HuH-7.5 (cell line): ENCODE results near the gene VTA1.
"Not testable (repeated sequence)": the region's sequence is repeated elsewhere in the genome, so short reads cannot be mapped to it uniquely, and the experiment has no call there.

Source experiments
- DNase-seq: peaks from one replicate; pipeline ENCODE4 v3.0.0; 2011; ENCODE audit warnings: low spot score

The VTA1 gene

DNA sequence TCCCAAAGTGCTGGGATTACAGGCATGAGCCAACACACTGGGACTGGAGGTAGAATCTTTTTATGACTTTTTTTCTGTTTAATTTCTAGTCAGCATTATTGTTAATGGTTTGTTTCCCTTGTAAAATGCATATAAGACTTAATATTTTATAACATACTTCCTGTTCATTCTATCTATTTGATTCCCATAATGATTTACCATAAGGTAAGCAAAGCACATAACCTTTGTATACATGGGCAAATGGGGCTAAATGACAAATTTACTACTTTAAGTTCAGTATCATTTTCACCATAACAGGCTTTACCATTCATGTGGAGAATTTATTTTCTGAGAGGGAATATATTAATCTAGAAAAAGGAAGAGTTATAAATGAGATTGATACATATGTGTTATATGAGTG is 24.3 kb downstream of the VTA1 start:
- DNase-seq = no peak

DNA sequence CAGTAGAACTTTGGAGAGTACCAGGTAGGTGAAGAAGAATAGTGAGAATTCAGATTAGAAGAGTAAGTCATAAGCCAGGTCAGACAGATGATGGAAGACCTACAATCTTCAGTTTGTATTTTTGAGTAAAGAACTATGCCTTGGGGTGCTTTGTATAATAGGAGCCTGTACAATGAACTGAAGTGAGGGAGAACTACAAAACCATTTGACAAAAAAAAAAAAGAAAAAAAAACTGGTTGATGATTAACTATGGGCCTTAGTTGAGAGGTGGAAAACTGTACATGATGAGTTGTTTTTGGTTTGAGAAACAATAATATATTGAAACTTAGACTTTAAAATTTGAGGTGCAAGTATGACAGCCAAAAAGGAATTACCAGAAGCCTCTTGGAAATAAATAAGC is 25.7 kb downstream of the VTA1 start:
- DNase-seq = no peak

DNA sequence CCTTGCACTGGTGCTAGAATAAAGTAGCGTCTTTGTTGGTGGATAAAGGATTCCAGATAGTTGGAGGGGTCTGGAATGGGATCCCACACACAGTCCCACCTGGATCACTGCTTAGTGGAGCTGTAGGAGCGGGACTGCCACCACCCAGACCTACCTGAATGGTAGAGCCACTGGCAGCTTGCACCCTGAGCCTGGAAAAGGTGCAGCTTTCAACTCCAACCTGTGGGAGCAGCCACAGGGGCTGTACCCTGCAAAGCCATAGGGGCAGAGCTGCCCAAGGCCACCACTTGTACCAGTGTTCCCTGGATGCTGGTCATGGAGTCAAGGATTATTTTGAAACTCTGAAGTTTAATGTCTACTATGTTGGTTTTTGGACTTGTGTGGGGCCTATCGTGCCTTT is 26.9 kb downstream of the VTA1 start:
- DNase-seq = no peak

- DNase-seq = no peak
These were observed 27.6 kb downstream of the VTA1 start for GRCh38 chr6:142174703-142175102.

GRCh38 chr6:142178129-142178528 is 31.1 kb downstream of the VTA1 start:
- DNase-seq = no peak

DNA sequence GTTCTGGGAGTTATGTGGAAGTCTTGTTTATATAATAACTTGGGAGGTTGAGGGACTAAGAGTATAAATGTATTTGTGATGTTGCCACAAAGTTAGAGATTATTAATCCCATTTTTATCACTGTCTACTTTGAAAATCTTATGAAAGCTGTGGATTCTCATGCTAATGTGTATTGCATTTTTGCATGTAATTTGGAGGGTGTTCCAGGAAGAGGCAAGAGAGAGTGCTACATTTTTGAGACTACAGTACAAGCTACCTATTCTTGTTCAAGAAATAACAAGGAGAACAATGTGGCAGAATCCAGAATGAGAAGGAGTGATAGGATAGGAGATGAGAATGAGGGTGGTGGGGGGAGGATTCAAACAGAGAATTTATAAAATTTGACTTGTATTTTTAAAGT is 34.9 kb downstream of the VTA1 start:
- DNase-seq = no peak

DNA sequence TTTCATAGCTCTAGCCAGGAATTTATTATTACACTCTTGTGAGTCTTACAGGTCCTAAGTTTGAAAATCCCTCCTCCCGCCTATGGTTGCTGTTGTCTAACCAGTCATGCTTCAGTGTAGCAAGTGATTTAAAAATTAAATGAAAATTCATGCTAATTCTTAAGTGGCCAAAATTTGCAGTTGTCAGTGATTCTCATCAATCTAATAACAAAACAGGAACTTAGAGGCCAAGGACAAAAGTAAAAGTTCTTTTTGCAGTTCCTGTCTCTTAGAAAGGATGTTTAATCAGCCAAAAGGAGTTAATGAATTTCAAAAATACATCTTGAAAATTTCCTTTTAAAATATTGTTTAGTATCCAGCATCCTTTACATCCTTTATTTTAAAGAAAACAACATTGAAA is 36.3 kb downstream of the VTA1 start:
- DNase-seq = no peak

DNA sequence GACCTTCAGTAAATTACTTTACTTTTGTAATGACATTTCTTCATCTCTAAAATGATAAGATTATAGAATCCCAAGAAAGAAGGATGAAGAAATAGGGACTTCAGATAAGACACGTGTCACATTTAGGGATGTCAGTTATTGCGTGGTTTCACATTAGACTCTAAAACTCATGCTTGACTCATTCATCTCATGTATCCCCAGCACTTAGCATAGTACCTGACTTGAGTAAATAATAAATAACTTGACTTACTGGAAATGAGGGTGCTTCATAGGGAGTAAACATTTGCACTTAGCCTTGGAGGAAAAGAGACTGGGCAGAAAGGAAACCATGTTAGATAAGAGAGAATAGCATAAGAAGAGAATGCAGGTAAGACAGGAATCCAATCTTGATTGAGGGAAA is 37.2 kb downstream of the VTA1 start:
- DNase-seq = no peak

- no peak for DNase-seq
These were observed 38.6 kb downstream of the VTA1 start for GRCh38 chr6:142185641-142186040.

DNA sequence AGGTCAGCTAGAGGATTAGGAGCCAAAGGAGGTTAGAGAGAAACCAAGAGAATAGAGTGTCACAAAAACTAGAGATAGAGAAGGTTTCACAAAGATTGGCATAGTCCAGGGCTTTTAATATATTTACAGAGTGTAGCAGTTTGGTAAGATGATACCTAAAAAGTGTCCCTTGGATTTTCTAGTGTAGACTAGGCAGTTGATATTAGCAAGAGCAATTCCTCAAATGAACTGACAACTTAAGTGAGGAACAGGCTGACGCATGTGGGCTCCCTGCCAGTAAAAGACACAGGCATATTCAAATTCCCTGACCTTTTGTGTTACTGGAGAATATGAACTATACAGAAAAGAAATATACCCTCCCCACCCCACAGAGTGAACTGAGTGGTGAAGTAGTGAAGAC is 40.1 kb downstream of the VTA1 start:
- no peak for DNase-seq

DNA sequence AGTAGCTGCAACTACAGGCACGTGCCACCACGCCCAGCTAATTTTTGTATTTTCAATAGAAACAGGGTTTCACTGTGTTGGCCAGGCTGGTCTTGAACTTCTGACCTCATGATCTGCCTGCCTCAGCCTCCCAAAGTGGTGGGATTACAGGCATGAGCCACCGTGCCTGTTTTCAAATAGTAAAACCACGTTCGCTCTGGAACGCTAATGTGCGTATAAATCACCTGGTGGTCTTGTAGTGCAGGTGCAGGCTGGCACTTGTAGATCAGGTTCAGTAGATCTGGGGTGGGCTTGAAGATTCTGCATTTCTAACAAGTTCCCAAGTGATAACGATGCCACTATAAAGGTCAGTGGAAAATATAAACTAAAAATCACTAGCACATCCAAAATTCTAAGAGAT is 41.3 kb downstream of the VTA1 start:
- DNase-seq = not testable (repeated sequence)

DNA sequence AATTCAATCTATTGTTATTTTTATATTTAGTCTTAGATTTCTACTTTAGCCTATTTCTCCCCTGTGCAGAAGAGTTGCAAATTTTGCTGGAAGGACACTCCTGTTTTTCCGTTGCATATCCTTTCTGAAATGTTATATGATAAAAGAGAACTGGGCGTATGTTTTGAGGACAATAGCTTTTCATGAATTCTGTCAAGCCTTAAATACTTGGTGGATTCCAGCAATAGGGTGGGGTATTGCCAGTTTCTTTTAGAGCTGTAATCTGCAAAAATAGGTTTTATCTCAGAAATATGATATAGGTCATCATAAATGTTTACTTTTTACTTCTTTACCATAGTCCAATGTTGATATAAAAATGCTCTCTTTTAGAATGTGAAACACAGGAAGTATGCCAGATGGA is 42.0 kb downstream of the VTA1 start:
- DNase-seq = no peak

- DNase-seq = no peak
These were observed 45.3 kb downstream of the VTA1 start for GRCh38 chr6:142192343-142192742.

GRCh38 chr6:142193621-142194020 is 46.6 kb downstream of the VTA1 start:
- DNase-seq = no peak

DNA sequence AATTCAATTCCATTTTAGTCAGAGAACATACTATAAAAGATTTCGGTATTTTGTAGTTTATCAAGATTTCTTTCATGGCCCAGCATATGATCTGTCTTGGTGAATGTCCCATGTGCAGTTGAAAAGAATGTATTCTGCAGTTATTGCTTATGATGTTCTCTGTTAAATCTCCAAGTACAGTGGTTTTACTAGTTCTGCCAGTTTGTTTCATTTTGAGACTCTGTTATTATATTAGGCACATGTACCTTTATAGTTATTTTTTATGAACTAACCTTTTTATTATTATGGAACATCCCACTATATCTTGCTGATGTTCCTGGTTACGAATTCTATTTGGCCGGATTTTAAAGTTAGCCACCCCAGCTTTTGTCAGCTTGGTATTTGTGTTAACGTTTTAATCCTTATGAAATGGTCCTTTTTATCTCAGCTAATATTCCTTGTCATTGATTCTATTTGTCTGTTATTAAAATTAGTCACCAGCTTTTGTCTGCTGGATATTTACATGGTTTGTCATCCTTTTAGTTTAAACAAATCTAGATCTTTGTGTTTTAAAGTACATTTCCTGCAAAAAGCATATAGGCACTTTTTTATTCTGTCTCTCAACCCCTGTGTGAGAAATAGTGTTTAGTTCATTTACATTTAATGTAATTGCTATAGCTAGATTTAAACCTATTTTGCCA is 48.9 kb downstream of the VTA1 start:
- no peak for DNase-seq

GRCh38 chr6:142200846-142201628 is 54.0 kb downstream of the VTA1 start:
- no peak for DNase-seq

DNA sequence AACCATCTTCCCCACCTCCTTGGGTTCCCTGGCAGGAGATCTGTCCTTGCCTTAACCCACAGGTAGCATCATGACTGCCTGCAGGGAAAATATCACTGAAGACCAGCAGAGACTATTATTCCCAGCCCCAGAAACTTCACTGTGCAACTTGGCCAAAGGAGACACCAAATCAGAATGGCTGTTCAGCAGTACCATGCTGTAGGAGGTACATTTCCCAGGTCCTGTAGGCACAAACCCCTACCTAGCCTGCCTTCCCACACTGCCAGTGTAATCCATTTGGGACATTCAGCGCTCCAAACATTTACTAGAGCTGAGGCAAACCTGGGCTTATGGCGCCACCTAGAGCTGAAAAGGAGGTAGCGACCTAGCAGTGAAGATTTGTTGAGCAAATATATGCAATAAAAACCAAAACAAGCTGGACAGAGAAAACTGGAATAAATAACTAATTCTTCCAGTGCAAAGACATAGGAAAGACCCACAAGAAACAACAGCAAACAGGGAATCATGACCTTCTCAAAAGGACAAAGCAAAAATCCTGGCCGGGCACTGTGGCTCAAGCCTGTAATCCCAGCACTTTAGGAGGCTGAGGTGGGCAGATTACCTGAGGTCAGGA is 60.3 kb downstream of the VTA1 start:
- no peak for DNase-seq

- DNase-seq = no peak
These were observed 63.5 kb downstream of the VTA1 start for GRCh38 chr6:142210606-142211005.

DNA sequence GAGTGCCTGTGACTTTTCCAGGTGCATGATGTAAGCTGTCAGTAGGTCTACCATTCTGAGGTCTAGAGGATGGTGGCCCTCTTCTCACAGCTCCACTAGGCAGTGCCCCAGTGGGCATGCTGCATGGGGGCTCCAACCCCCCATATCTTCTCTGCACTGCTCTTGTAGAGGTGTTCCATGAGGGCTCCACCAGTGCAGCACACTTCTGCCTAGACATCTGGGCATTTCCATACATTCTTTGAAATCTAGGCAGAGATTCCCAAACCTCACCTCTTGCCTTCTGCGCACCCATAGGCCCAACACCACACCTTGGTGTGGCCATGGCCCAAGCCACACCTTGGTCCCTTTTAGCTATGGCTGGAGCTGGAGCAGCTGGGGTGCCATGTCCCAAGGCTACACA is 66.3 kb downstream of the VTA1 start:
- no peak for DNase-seq

- no peak for DNase-seq
These were observed 71.4 kb downstream of the VTA1 start for GRCh38 chr6:142218446-142218845.

- DNase-seq = no peak
These were observed 75.0 kb downstream of the VTA1 start for GRCh38 chr6:142222022-142222421.

- no peak for DNase-seq
These were observed 76.9 kb downstream of the VTA1 start for GRCh38 chr6:142223938-142224337.

DNA sequence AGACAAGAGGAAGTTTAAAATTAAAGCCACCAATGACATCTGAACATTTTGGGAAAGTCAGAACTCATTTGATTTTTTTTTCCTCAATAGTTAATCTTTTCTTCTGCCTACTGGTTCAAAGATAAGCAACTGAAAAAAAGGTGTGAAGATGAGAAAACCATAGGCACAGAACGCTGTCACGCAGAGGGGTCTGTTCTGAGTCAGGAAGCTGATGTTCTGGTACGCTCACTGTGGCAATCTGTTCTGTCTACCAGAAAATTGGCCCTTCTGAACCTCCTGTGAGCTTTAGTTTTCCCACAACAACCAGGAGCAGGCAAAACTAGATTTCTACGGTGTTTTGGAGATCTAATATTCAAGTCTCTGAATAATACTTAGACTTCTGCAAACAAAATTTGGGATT is 78.1 kb downstream of the VTA1 start:
- DNase-seq = no peak
